Right atrium auricular region (tissue), 2 donors: Measurements from ENCODE around the gene DST. TPM values are rescaled to one million over a fixed set of nuclear protein-coding genes. Genes with fewer than 3 reads are reported as not detected.

Experiments used
- DNase-seq: peaks from one replicate; pipeline ENCODE4 v3.0.0-alpha.2; 2019; ENCODE audit warnings: low spot score
- H3K27ac ChIP-seq, 2 donors: fragments of 200-600 bp; sonication (generic); 1 replicate in 1 of 2; 2 replicates in 1 of 2; pipeline ENCODE4 v1.5.1; 2016 to 2019
- H3K27me3 ChIP-seq, 2 donors: fragments of 200-600 bp; sonication (generic); one replicate each; pipeline versions ENCODE4 v1.5.1 to v1.6.0; 2017 to 2019
- H3K36me3 ChIP-seq: fragments of 200-600 bp; sonication (generic); one replicate; pipeline ENCODE4 v1.5.1; 2016
- H3K4me1 ChIP-seq, 2 donors: fragments of 200-600 bp; sonication (generic); one replicate each; pipeline versions ENCODE4 v1.5.1 to v1.6.0; 2017 to 2019
- H3K4me3 ChIP-seq, 2 donors: fragments of 200-600 bp; sonication (generic); 1 replicate in 1 of 2; 2 replicates in 1 of 2; pipeline ENCODE4 v1.5.1; 2017 to 2019; ENCODE audit warnings: mild to moderate bottlenecking in 1 of 2, moderate library complexity in 1 of 2
- H3K9me3 ChIP-seq, 2 donors: fragments of 200-600 bp; sonication (generic); one replicate each; pipeline ENCODE4 v1.5.1; 2019
- total RNA-seq, 2 donors: library from RNA; depleted of rRNA; stranded (reverse); fragments of >200 nt; gene quantifications; one replicate each; pipeline ENCODE4 v1.1.0, GENCODE V29; 2016
- TF ChIP-seq, protein P1 (sequence below), 2 donors: fragments of 200-600 bp; sonication (generic); IDR thresholded peaks; one replicate each; pipeline ENCODE4 v1.5.1; 2019; ENCODE audit warnings: antibody characterized with exemption in 2 of 2

Gene DST
- total RNA-seq, 2 donors from 2014 or later = 257 to 285 TPM

DNA sequence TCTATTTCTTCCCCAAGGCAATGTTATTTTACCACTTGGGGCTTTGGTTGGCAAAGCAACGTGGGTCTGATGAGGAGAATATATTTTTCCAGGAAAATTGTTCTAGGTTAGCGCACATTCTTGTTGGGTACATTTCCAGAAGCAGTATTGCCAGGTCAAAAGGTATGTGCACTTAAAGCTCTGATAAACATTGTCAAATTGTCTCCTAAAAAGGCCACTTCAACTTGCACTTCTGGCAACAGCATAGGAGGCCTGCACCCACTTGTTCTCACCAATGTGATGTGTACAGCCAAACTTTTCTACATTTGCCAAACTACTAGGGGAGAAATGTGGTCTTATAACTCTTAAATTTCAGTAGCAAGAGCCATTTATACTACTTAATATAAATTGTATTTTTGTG, 197.8 kb downstream of the DST start:
- no peaks in the 10 kb centered on the region for H3K27me3 ChIP-seq
- TF ChIP-seq, protein P1, sequence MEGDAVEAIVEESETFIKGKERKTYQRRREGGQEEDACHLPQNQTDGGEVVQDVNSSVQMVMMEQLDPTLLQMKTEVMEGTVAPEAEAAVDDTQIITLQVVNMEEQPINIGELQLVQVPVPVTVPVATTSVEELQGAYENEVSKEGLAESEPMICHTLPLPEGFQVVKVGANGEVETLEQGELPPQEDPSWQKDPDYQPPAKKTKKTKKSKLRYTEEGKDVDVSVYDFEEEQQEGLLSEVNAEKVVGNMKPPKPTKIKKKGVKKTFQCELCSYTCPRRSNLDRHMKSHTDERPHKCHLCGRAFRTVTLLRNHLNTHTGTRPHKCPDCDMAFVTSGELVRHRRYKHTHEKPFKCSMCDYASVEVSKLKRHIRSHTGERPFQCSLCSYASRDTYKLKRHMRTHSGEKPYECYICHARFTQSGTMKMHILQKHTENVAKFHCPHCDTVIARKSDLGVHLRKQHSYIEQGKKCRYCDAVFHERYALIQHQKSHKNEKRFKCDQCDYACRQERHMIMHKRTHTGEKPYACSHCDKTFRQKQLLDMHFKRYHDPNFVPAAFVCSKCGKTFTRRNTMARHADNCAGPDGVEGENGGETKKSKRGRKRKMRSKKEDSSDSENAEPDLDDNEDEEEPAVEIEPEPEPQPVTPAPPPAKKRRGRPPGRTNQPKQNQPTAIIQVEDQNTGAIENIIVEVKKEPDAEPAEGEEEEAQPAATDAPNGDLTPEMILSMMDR (IDR thresholded peaks at IDR 0.05) = no peak
- no peaks in the 10 kb centered on the region for H3K36me3 ChIP-seq
- H3K27ac ChIP-seq = no peak overlapping the region
- H3K4me3 ChIP-seq = no peak overlapping the region
- peaks cover 0 to 2% of the 10 kb centered on the region in 2 donors for H3K9me3 ChIP-seq
- H3K4me1 ChIP-seq = peaks cover 0 to 14% of the 10 kb centered on the region in 2 donors
- no peak for DNase-seq

- Histone ChIP-seq H3K36me3 (no peaks in the 10 kb centered on the region), H3K4me3 (no peak overlapping the region), H3K27me3 (no peaks in the 10 kb centered on the region), H3K27ac (no peak overlapping the region), H3K9me3 (peaks cover 0 to 7% of the 10 kb centered on the region in 2 donors), H3K4me1 (peaks cover 0 to 8% of the 10 kb centered on the region in 2 donors)
- TF ChIP-seq, protein P1 (IDR thresholded peaks at IDR 0.05) = no peak
- no peak for DNase-seq
These were observed 202.1 kb downstream of the DST start for GRCh38 chr6:56440551-56440981.

- no peaks in the 10 kb centered on the region for H3K36me3 ChIP-seq
- DNase-seq = no peak
- no peak overlapping the region for H3K4me3 ChIP-seq
- H3K27ac ChIP-seq = no peak overlapping the region
- H3K9me3 ChIP-seq = peaks cover 0 to 7% of the 10 kb centered on the region in 2 donors
- TF ChIP-seq, protein P1 (IDR thresholded peaks at IDR 0.05) = no peak
- no peaks in the 10 kb centered on the region for H3K4me1 ChIP-seq
- H3K27me3 ChIP-seq = no peaks in the 10 kb centered on the region
These were observed 205.4 kb downstream of the DST start for GRCh38 chr6:56437171-56437900.

DNA sequence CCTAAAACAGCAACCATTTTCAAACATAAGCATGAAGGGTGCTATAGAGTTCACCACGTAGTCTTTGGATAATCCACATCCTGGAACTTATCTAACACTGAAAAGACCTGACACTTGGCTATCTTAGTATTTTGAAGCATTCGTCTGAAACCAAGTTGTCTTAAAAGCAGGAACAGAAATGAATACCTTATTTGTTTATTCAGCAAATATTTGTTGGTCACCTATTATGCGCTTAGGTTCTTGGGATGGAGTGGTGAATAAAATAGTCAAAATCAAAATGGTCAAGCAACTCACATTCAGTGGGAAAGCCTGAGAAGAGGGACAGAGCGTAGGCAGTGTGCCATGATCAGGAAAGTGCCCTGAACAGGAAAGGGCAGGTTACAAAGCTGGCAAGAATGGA, 206.9 kb downstream of the DST start:
- TF ChIP-seq, protein P1 (IDR thresholded peaks at IDR 0.05) = no peak
- Histone ChIP-seq H3K27ac (no peak overlapping the region), H3K4me1 (no peaks in the 10 kb centered on the region)

DNA sequence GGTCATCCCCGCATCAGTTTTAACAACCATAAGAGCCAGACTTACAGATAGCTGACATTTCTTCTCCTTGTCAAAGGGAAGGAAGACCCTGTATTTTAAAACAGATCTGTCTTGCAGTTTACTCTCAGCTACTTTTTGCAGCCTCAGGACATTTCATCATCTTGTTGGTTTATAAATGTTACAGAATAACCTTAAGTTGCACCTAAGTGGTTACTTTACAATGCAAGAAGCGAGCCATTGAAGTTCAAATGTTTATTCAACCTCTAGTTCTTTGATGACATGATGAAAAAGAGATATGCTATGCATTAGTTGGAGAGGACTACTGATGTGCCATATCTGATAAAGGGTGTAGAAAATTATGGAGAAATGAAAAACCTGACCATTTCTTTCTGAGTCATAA, 207.4 kb downstream of the DST start:
- TF ChIP-seq, protein P1 (IDR thresholded peaks at IDR 0.05) = no peak
- H3K4me3 ChIP-seq = no peak overlapping the region
- no peaks in the 10 kb centered on the region for H3K4me1 ChIP-seq
- no peak overlapping the region for H3K27ac ChIP-seq
- H3K27me3 ChIP-seq = no peaks in the 10 kb centered on the region
- H3K36me3 ChIP-seq = no peaks in the 10 kb centered on the region
- H3K9me3 ChIP-seq = peaks cover 0 to 7% of the 10 kb centered on the region in 2 donors
- no peak for DNase-seq

More for the DNA sequence above, 206.9 kb downstream of the DST start:
- no peaks in the 10 kb centered on the region for H3K36me3 ChIP-seq
- H3K9me3 ChIP-seq = peaks cover 0 to 7% of the 10 kb centered on the region in 2 donors
- no peak for DNase-seq
- no peaks in the 10 kb centered on the region for H3K27me3 ChIP-seq
- no peak overlapping the region for H3K4me3 ChIP-seq
